Measurements from ENCODE around the gene DOCK4. TPM values are rescaled to one million over a fixed set of nuclear protein-coding genes. Genes with fewer than 3 reads are reported as not detected.

Gene DOCK4
- total RNA-seq, 2 experiments from 2014 or later, result 0.35 to 0.50 TPM

GRCh38 chr7:112154690-112155089 lies 51.5 kb downstream of the DOCK4 start:
- no peaks in the 10 kb centered on the region for H3K9me3 Mint-ChIP-seq
- no peak for DNase-seq
- H3K4me3 Mint-ChIP-seq, result no peak overlapping the region
- peaks cover 31% of the 10 kb centered on the region for H3K27me3 Mint-ChIP-seq
- ChIA-PET POLR2A (no interaction called here), CTCF (no interaction called here)
- no peaks in the 10 kb centered on the region for H3K36me3 Mint-ChIP-seq (ENCODE audit: low read depth)
- H3K4me1 Mint-ChIP-seq, result no peaks in the 10 kb centered on the region
- H3K27ac Mint-ChIP-seq, result no peak overlapping the region

GRCh38 chr7:112152186-112152585 lies 54.0 kb downstream of the DOCK4 start:
- ChIA-PET POLR2A (no interaction called here), CTCF (no interaction called here)
- H3K4me1 Mint-ChIP-seq, result no peaks in the 10 kb centered on the region
- H3K27me3 Mint-ChIP-seq, result peaks cover 27% of the 10 kb centered on the region
- DNase-seq, result no peak
- H3K4me3 Mint-ChIP-seq, result no peak overlapping the region
- H3K27ac Mint-ChIP-seq, result no peak overlapping the region
- no peaks in the 10 kb centered on the region for H3K9me3 Mint-ChIP-seq
- H3K36me3 Mint-ChIP-seq (ENCODE audit: low read depth), result no peaks in the 10 kb centered on the region

GRCh38 chr7:112150823-112151641 lies 55.2 kb downstream of the DOCK4 start:
- Mint-ChIP-seq H3K9me3 (no peaks in the 10 kb centered on the region), H3K4me1 (no peaks in the 10 kb centered on the region), H3K36me3 (ENCODE audit: low read depth) (no peaks in the 10 kb centered on the region), H3K27me3 (peaks cover 22% of the 10 kb centered on the region), H3K4me3 (no peak overlapping the region), H3K27ac (no peak overlapping the region)
- no peak for DNase-seq
- CTCF ChIA-PET, result no interaction called here
- POLR2A ChIA-PET, result no interaction called here

- no peaks in the 10 kb centered on the region for H3K9me3 Mint-ChIP-seq
- H3K36me3 Mint-ChIP-seq (ENCODE audit: low read depth), result no peaks in the 10 kb centered on the region
- no peak overlapping the region for H3K4me3 Mint-ChIP-seq
- ChIA-PET POLR2A (no interaction called here), CTCF (no interaction called here)
- DNase-seq, result no peak
- H3K4me1 Mint-ChIP-seq, result no peaks in the 10 kb centered on the region
- H3K27ac Mint-ChIP-seq, result no peak overlapping the region
- H3K27me3 Mint-ChIP-seq, result peaks cover 19% of the 10 kb centered on the region
Measured at GRCh38 chr7:112149734-112150133, 56.5 kb downstream of the DOCK4 start.

- H3K27me3 Mint-ChIP-seq, result peaks cover 14% of the 10 kb centered on the region
- no peak for DNase-seq
Measured at GRCh38 chr7:112147793-112148361, 58.3 kb downstream of the DOCK4 start.

GRCh38 chr7:112145206-112145605 lies 61.0 kb downstream of the DOCK4 start:
- Mint-ChIP-seq H3K4me3 (no peak overlapping the region), H3K27ac (no peak overlapping the region), H3K4me1 (peaks cover 3% of the 10 kb centered on the region), H3K27me3 (peaks cover 6% of the 10 kb centered on the region), H3K36me3 (ENCODE audit: low read depth) (no peaks in the 10 kb centered on the region), H3K9me3 (no peaks in the 10 kb centered on the region)
- ChIA-PET CTCF (no interaction called here), POLR2A (no interaction called here)
- DNase-seq, result no peak

More at GRCh38 chr7:112147793-112148361, 58.3 kb downstream of the DOCK4 start:
- no peaks in the 10 kb centered on the region for H3K4me1 Mint-ChIP-seq
- ChIA-PET CTCF (no interaction called here), POLR2A (interaction anchor here (0.7 kb wide), 1 partner anchor 294 kb away, joined by 3 read pairs; no protein-coding TSS in a partner anchor)
- no peak overlapping the region for H3K4me3 Mint-ChIP-seq
- no peak overlapping the region for H3K27ac Mint-ChIP-seq
- no peaks in the 10 kb centered on the region for H3K36me3 Mint-ChIP-seq (ENCODE audit: low read depth)
- H3K9me3 Mint-ChIP-seq, result no peaks in the 10 kb centered on the region

- Mint-ChIP-seq H3K4me1 (peaks cover 3% of the 10 kb centered on the region), H3K36me3 (ENCODE audit: low read depth) (no peaks in the 10 kb centered on the region), H3K27me3 (peaks cover 4% of the 10 kb centered on the region), H3K27ac (no peak overlapping the region), H3K9me3 (no peaks in the 10 kb centered on the region), H3K4me3 (no peak overlapping the region)
- DNase-seq, result no peak
- ChIA-PET POLR2A (no interaction called here), CTCF (no interaction called here)
Measured at GRCh38 chr7:112144284-112145059, 61.7 kb downstream of the DOCK4 start.

- no peak overlapping the region for H3K27ac Mint-ChIP-seq
- CTCF ChIA-PET, result no interaction called here
- peaks cover 4% of the 10 kb centered on the region for H3K27me3 Mint-ChIP-seq
Measured at GRCh38 chr7:112143582-112143981, 62.6 kb downstream of the DOCK4 start.

GRCh38 chr7:112143136-112143535 lies 63.1 kb downstream of the DOCK4 start:
- Mint-ChIP-seq H3K36me3 (ENCODE audit: low read depth) (no peaks in the 10 kb centered on the region), H3K4me1 (peaks cover 3% of the 10 kb centered on the region), H3K27ac (no peak overlapping the region), H3K27me3 (peaks cover 4% of the 10 kb centered on the region), H3K9me3 (no peaks in the 10 kb centered on the region), H3K4me3 (no peak overlapping the region)
- CTCF ChIA-PET, result no interaction called here
- POLR2A ChIA-PET, result no interaction called here
- no peak for DNase-seq

More at GRCh38 chr7:112143582-112143981, 62.6 kb downstream of the DOCK4 start:
- no peak overlapping the region for H3K4me3 Mint-ChIP-seq
- peaks cover 3% of the 10 kb centered on the region for H3K4me1 Mint-ChIP-seq
- no peaks in the 10 kb centered on the region for H3K36me3 Mint-ChIP-seq (ENCODE audit: low read depth)
- H3K9me3 Mint-ChIP-seq, result no peaks in the 10 kb centered on the region
- DNase-seq, result no peak
- POLR2A ChIA-PET, result no interaction called here

- CTCF ChIA-PET, result no interaction called here
- Mint-ChIP-seq H3K4me1 (peaks cover 3% of the 10 kb centered on the region), H3K36me3 (ENCODE audit: low read depth) (no peaks in the 10 kb centered on the region), H3K27me3 (no peaks in the 10 kb centered on the region), H3K27ac (no peak overlapping the region), H3K4me3 (no peak overlapping the region), H3K9me3 (no peaks in the 10 kb centered on the region)
- POLR2A ChIA-PET, result no interaction called here
- no peak for DNase-seq
Measured at GRCh38 chr7:112140600-112140999, 65.6 kb downstream of the DOCK4 start.

- CTCF ChIA-PET, result no interaction called here
- POLR2A ChIA-PET, result no interaction called here
- Mint-ChIP-seq H3K27ac (no peak overlapping the region), H3K4me3 (no peak overlapping the region), H3K36me3 (ENCODE audit: low read depth) (no peaks in the 10 kb centered on the region), H3K4me1 (peaks cover 3% of the 10 kb centered on the region), H3K27me3 (no peaks in the 10 kb centered on the region), H3K9me3 (no peaks in the 10 kb centered on the region)
- no peak for DNase-seq
Measured at GRCh38 chr7:112138938-112139337, 67.3 kb downstream of the DOCK4 start.

- H3K27me3 Mint-ChIP-seq, result no peaks in the 10 kb centered on the region
- H3K4me1 Mint-ChIP-seq, result peaks cover 3% of the 10 kb centered on the region
- no peak overlapping the region for H3K4me3 Mint-ChIP-seq
- no peaks in the 10 kb centered on the region for H3K9me3 Mint-ChIP-seq
- no peak overlapping the region for H3K27ac Mint-ChIP-seq
- POLR2A ChIA-PET, result no interaction called here
- CTCF ChIA-PET, result no interaction called here
- DNase-seq, result no peak
- no peaks in the 10 kb centered on the region for H3K36me3 Mint-ChIP-seq (ENCODE audit: low read depth)
Measured at GRCh38 chr7:112138325-112138852, 67.8 kb downstream of the DOCK4 start.

Measured in activated CD4-positive, alpha-beta memory T cell treated with anti-CD3 and anti-CD28 coated beads, Interleukin-2, amount 10 ng/mL, durations not matched to agents 7 days and 5 days (primary cell).